Measurements from ENCODE around the gene IGSF21. TPM values are rescaled to one million over a fixed set of nuclear protein-coding genes. Genes with fewer than 3 reads are reported as not detected.

The IGSF21 gene
- total RNA-seq, 3 donors from 2014 or later (not counting 1 experiment from before 2014, with no cell fraction given) = not detected

DNA sequence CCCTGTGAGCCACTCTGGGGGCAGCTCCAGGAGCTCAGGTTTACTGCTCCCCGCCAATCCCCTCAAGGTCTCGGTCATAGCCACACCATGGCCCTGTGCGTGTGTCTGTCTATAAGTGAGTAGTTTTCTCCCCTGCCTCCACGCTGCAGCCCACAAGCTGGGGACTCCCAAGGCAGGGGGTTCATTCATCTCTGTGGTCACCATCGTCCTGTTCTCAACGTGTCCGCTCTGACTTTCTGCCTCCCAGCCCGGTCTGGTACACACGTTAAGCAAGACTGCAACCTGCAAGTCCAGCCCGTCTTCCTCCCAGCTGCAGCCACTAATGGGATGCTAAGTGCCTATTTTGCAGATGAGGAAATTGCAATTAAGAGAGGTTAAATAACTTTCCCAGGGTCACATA is 49.8 kb downstream of the IGSF21 start:
- Mint-ChIP-seq H3K27ac (no peak overlapping the region), H3K27me3 (ENCODE audit: low read depth in 2 of 2) (no peaks in the 10 kb centered on the region), H3K9me3 (no peaks in the 10 kb centered on the region), H3K4me1 (no peaks in the 10 kb centered on the region), H3K4me3 (no peak overlapping the region), H3K36me3 (no peaks in the 10 kb centered on the region)
- TF ChIP-seq, protein P1, sequence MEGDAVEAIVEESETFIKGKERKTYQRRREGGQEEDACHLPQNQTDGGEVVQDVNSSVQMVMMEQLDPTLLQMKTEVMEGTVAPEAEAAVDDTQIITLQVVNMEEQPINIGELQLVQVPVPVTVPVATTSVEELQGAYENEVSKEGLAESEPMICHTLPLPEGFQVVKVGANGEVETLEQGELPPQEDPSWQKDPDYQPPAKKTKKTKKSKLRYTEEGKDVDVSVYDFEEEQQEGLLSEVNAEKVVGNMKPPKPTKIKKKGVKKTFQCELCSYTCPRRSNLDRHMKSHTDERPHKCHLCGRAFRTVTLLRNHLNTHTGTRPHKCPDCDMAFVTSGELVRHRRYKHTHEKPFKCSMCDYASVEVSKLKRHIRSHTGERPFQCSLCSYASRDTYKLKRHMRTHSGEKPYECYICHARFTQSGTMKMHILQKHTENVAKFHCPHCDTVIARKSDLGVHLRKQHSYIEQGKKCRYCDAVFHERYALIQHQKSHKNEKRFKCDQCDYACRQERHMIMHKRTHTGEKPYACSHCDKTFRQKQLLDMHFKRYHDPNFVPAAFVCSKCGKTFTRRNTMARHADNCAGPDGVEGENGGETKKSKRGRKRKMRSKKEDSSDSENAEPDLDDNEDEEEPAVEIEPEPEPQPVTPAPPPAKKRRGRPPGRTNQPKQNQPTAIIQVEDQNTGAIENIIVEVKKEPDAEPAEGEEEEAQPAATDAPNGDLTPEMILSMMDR (IDR thresholded peaks at IDR 0.05) = no peak
- intact Hi-C loops (cut with micrococcal nuclease) = no loop called here
- H3K4me3 ChIP-seq (ENCODE audit: low read length) = no peak overlapping the region
- no peak for ATAC-seq
- H3K36me3 ChIP-seq (ENCODE audit: control insufficient read depth, insufficient read depth, low read length) = no peaks in the 10 kb centered on the region
- H3K9me3 ChIP-seq (ENCODE audit: control insufficient read depth, insufficient read depth, low read length) = no peaks in the 10 kb centered on the region
- no peaks in the 10 kb centered on the region for H3K4me1 ChIP-seq (ENCODE audit: control insufficient read depth, insufficient read depth, low read length)
- DNase-seq = no peak
- H3K27me3 ChIP-seq (ENCODE audit: control insufficient read depth, insufficient read depth, low read length) = no peaks in the 10 kb centered on the region
- 83% methylated on average over 10 of the region's 10 CpGs for WGBS (ENCODE audit: insufficient coverage)
- H3K27ac ChIP-seq (ENCODE audit: low read length) = no peak overlapping the region

GRCh38 chr1:18157968-18158367 is 50.4 kb downstream of the IGSF21 start:
- no peaks in the 10 kb centered on the region for H3K27me3 Mint-ChIP-seq (ENCODE audit: low read depth in 2 of 2)
- H3K4me3 ChIP-seq (ENCODE audit: low read length) = no peak overlapping the region
- no peak overlapping the region for H3K4me3 Mint-ChIP-seq
- H3K27ac Mint-ChIP-seq = no peak overlapping the region
- H3K9me3 Mint-ChIP-seq = no peaks in the 10 kb centered on the region
- WGBS (ENCODE audit: insufficient coverage) = 80% methylated on average over 7 of the region's 7 CpGs
- H3K4me1 Mint-ChIP-seq = no peaks in the 10 kb centered on the region
- no peak for ATAC-seq
- TF ChIP-seq, protein P1 (IDR thresholded peaks at IDR 0.05) = no peak
- H3K27ac ChIP-seq (ENCODE audit: low read length) = no peak overlapping the region
- H3K9me3 ChIP-seq (ENCODE audit: control insufficient read depth, insufficient read depth, low read length) = no peaks in the 10 kb centered on the region
- H3K36me3 Mint-ChIP-seq = no peaks in the 10 kb centered on the region
- DNase-seq = no peak
- H3K27me3 ChIP-seq (ENCODE audit: control insufficient read depth, insufficient read depth, low read length) = no peaks in the 10 kb centered on the region
- intact Hi-C loops (cut with micrococcal nuclease) = no loop called here
- H3K4me1 ChIP-seq (ENCODE audit: control insufficient read depth, insufficient read depth, low read length) = no peaks in the 10 kb centered on the region
- no peaks in the 10 kb centered on the region for H3K36me3 ChIP-seq (ENCODE audit: control insufficient read depth, insufficient read depth, low read length)

- H3K9me3 Mint-ChIP-seq = no peaks in the 10 kb centered on the region
- Histone ChIP-seq H3K9me3 (ENCODE audit: control insufficient read depth, insufficient read depth, low read length) (no peaks in the 10 kb centered on the region), H3K27me3 (ENCODE audit: control insufficient read depth, insufficient read depth, low read length) (no peaks in the 10 kb centered on the region), H3K36me3 (ENCODE audit: control insufficient read depth, insufficient read depth, low read length) (no peaks in the 10 kb centered on the region), H3K4me1 (ENCODE audit: control insufficient read depth, insufficient read depth, low read length) (no peaks in the 10 kb centered on the region), H3K4me3 (ENCODE audit: low read length) (no peak overlapping the region), H3K27ac (ENCODE audit: low read length) (no peak overlapping the region)
- WGBS (ENCODE audit: insufficient coverage) = 84% methylated on average over 4 of the region's 5 CpGs
- no peak overlapping the region for H3K4me3 Mint-ChIP-seq
- intact Hi-C loops (cut with micrococcal nuclease) = no loop called here
- H3K27me3 Mint-ChIP-seq (ENCODE audit: low read depth in 2 of 2) = no peaks in the 10 kb centered on the region
- no peak overlapping the region for H3K27ac Mint-ChIP-seq
- H3K36me3 Mint-ChIP-seq = no peaks in the 10 kb centered on the region
- no peaks in the 10 kb centered on the region for H3K4me1 Mint-ChIP-seq
- ATAC-seq (no peak), DNase-seq (no peak)
- TF ChIP-seq, protein P1 (IDR thresholded peaks at IDR 0.05) = no peak
Observed at GRCh38 chr1:18158714-18159113, 51.1 kb downstream of the IGSF21 start.

DNA sequence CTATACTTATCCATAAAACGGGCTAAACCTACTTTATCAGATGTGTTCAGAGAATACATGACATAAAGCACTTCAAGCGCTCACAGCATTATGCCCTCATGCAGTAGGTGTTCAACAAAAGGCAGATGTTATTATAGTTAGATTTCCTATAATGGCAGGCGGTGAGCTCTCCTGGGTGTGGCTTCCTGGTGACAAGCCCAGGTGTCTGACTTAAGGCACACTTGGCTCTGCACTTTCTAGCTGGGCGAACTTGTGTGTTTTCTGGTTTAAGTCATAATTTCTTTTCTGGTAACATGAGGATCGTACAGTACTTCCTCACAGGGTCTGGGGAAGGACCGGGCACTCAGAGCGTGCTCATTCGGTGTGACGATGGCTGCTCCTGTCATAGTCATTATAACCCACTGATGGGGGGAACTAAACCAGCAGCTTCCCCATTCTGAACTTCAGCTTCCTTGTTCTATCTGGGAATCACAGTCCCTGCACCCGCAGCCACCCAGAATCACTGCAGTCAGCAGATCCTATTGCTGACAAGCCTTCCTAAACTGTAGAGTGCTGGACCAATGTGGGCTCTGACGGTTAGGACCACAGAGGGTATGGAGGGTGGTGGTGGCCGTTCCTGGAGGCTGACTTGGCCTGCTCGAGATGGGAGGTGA is 52.8 kb downstream of the IGSF21 start:
- no peaks in the 10 kb centered on the region for H3K27me3 Mint-ChIP-seq (ENCODE audit: low read depth in 2 of 2)
- H3K4me1 Mint-ChIP-seq = no peaks in the 10 kb centered on the region

More for the DNA sequence above, 52.8 kb downstream of the IGSF21 start:
- Histone ChIP-seq H3K27me3 (ENCODE audit: control insufficient read depth, insufficient read depth, low read length) (no peaks in the 10 kb centered on the region), H3K36me3 (ENCODE audit: control insufficient read depth, insufficient read depth, low read length) (no peaks in the 10 kb centered on the region), H3K4me3 (ENCODE audit: low read length) (no peak overlapping the region), H3K4me1 (ENCODE audit: control insufficient read depth, insufficient read depth, low read length) (no peaks in the 10 kb centered on the region), H3K9me3 (ENCODE audit: control insufficient read depth, insufficient read depth, low read length) (no peaks in the 10 kb centered on the region), H3K27ac (ENCODE audit: low read length) (no peak overlapping the region)
- ATAC-seq = peak in 1 of 3 donors; percentile 26
- Mint-ChIP-seq H3K27ac (no peak overlapping the region), H3K9me3 (no peaks in the 10 kb centered on the region), H3K4me3 (no peak overlapping the region), H3K36me3 (no peaks in the 10 kb centered on the region)
- 54% methylated on average over 13 of the region's 13 CpGs for WGBS (ENCODE audit: insufficient coverage)
- intact Hi-C loops (cut with micrococcal nuclease) = no loop called here
- DNase-seq = no peak
- TF ChIP-seq, protein P1 (IDR thresholded peaks at IDR 0.05) = no peak
